GM12878 (cell line): Measurements from ENCODE around the gene IL1RAPL1. TPM values are rescaled to one million over a fixed set of nuclear protein-coding genes. Genes with fewer than 3 reads are reported as not detected.

ENCODE experiments used
- ATAC-seq: fragments of 200-7000 bp; cut with Tn5 transposase; 3 replicates; pipeline ENCODE4 v1.9.1; 2020; ENCODE audit warnings: mild to moderate bottlenecking, moderate library complexity
- BruUV-seq: library from RNA; stranded (reverse); fragments of 400-500 nt; replicated peaks from 2 replicates; lab custom pipeline; 2021; lab: Mats Ljungman, UMichigan
- CTCF ChIA-PET: fragments of 300-600 bp; sonication (Branson Sonifier 250); formaldehyde crosslinking; extraction: SDS; loops from one replicate; lab custom pipeline; 2021; ENCODE audit warnings: inconsistent platforms; lab: Yijun Ruan, JAX
- POLR2A ChIA-PET: fragments of 350-600 bp; formaldehyde crosslinking; extraction: SDS; loops from one replicate; lab custom pipeline; 2021; ENCODE audit warnings: inconsistent platforms; lab: Charles Lee
- RAD21 ChIA-PET: fragments of 300-600 bp; sonication (Branson Sonifier 250); formaldehyde crosslinking; loops from one replicate; lab custom pipeline; 2023; ENCODE audit warnings: antibody characterized with exemption; ENCODE audit not compliant: unreplicated experiment; lab: Charles Lee
- SMC1A ChIA-PET: fragments of 300-600 bp; sonication (Branson Sonifier 250); formaldehyde crosslinking; loops from one replicate; lab custom pipeline; 2023; ENCODE audit not compliant: unreplicated experiment, uncharacterized antibody; lab: Charles Lee
- DNase-seq: peaks from one replicate; pipeline ENCODE4 v3.0.0-alpha.2; 2011; ENCODE audit warnings: low read depth, low spot score
- FAIRE-seq: peaks from 3 replicates; lab custom pipeline; 2011; peaks lifted over from hg19 to GRCh38; lab: Jason Lieb, UNC
- H2AFZ ChIP-seq: 2 replicates; pipeline ENCODE4 v1.6.0; 2011; ENCODE audit warnings: low read depth, low read length, control low read depth; ENCODE audit not compliant: control insufficient read depth
- H3K27ac ChIP-seq: 2 replicates; pipeline ENCODE4 v1.5.1; 2011; ENCODE audit warnings: control low read depth; ENCODE audit not compliant: control insufficient read depth, insufficient read depth
- H3K27me3 ChIP-seq, 2 experiments: replicated peaks in 1 of 2; 2 replicates each; pipeline versions ENCODE4 v1.6.0 to v1.6.1; 2011; ENCODE audit warnings: low read length in 1 of 2; ENCODE audit not compliant: control insufficient read depth in 2 of 2, insufficient read depth in 2 of 2
- H3K36me3 ChIP-seq, 2 experiments: 2 replicates each; pipeline ENCODE4 v1.5.1; 2011; ENCODE audit warnings: low read length in 1 of 2; ENCODE audit not compliant: control insufficient read depth in 2 of 2, insufficient read depth in 2 of 2
- H3K4me1 ChIP-seq: 2 replicates; pipeline ENCODE4 v1.6.1; 2011; ENCODE audit warnings: mild to moderate bottlenecking, low read length, moderate library complexity, mixed read lengths; ENCODE audit not compliant: control insufficient read depth, insufficient read depth
- H3K4me2 ChIP-seq: 2 replicates; pipeline ENCODE4 v1.6.0; 2011; ENCODE audit warnings: control low read depth; ENCODE audit not compliant: control insufficient read depth, insufficient read depth
- H3K4me3 ChIP-seq: fragments of 200-600 bp; sonication (generic); 2 replicates; pipeline ENCODE4 v1.5.1; 2016
- H3K79me2 ChIP-seq: 2 replicates; pipeline ENCODE4 v1.6.0; 2011; ENCODE audit warnings: low read length; ENCODE audit not compliant: control insufficient read depth, insufficient read depth
- H3K9ac ChIP-seq: 2 replicates; pipeline ENCODE4 v1.8.0; 2011; ENCODE audit warnings: low read length, control low read depth, mixed read lengths; ENCODE audit not compliant: control insufficient read depth, insufficient read depth
- H3K9me3 ChIP-seq: replicated peaks from 3 replicates; pipeline ENCODE4 v1.5.1; 2011; ENCODE audit warnings: mild to moderate bottlenecking, low read length; ENCODE audit not compliant: control insufficient read depth, insufficient read depth
- H4K20me1 ChIP-seq: 2 replicates; pipeline ENCODE4 v1.6.0; 2011; ENCODE audit not compliant: control insufficient read depth, insufficient read depth
- BCL11A ChIP-seq: IDR thresholded peaks from 2 replicates; pipeline ENCODE4 v1.6.1; 2011; ENCODE audit warnings: low read depth, low read length
- BCLAF1 ChIP-seq: fragments of 450-650 bp; IDR thresholded peaks from 2 replicates; pipeline ENCODE4 v1.6.1; 2017; ENCODE audit warnings: antibody characterized with exemption, mild to moderate bottlenecking, moderate library complexity
- NFXL1 ChIP-seq: fragments of 450-650 bp; IDR thresholded peaks from 2 replicates; pipeline ENCODE4 v1.6.1; 2017; ENCODE audit warnings: antibody characterized with exemption, mild to moderate bottlenecking, borderline replicate concordance
- RELA ChIP-seq: fragments of 450-650 bp; IDR thresholded peaks from 2 replicates; pipeline ENCODE4 v1.8.0; 2014; ENCODE audit warnings: borderline replicate concordance; ENCODE audit not compliant: partially characterized antibody
- SREBF2 ChIP-seq: IDR thresholded peaks from 2 replicates; pipeline ENCODE4 v1.6.1; 2012; ENCODE audit warnings: mild to moderate bottlenecking, low read length
- ZNF207 ChIP-seq: fragments of 450-650 bp; IDR thresholded peaks from 2 replicates; pipeline ENCODE4 v1.6.1; 2014; ENCODE audit warnings: antibody characterized with exemption, mild to moderate bottlenecking, borderline replicate concordance
- in situ Hi-C: fragments of 300-500 bp; cut with MboI; formaldehyde crosslinking; loops from 9 replicates; pipeline ENCODE4 v1.14.3; 2018; ENCODE audit warnings: mixed read lengths
- intact Hi-C: fragments of 100-400 bp; cut with micrococcal nuclease; formaldehyde crosslinking; loops from one replicate; pipeline ENCODE4 v1.14.2; 2022; ENCODE audit not compliant: unreplicated experiment
- polyA plus RNA-seq, 11 experiments: library from polyadenylated mRNA; depleted of rRNA in 4 of 11; unstranded in 6 of 11; stranded (reverse) in 5 of 11; fragments of >200 nt; fragmentation: Nextera tagmentation in 4 of 11; fragmentation: Illumina TruSeq in 1 of 11; extraction: Ambion mirVana in 4 of 11; extraction: Trizol in 1 of 11; gene quantifications; 1 replicate in 1 of 11; 2 replicates in 10 of 11; pipeline versions ENCODE4 v1.2.1 to v1.2.3, GENCODE V29; 2011 to 2016; ENCODE audit warnings: inconsistent platforms in 2 of 11, missing spikeins in 2 of 11, low read depth in 1 of 11
- total RNA-seq, 4 experiments: library from RNA; depleted of rRNA in 3 of 4; stranded (reverse); fragments of >200 nt in 3 of 4; fragmentation: Illumina TruSeq in 1 of 4; extraction: Trizol in 1 of 4; gene quantifications; 2 replicates each; pipeline versions ENCODE4 v1.2.1 to v1.2.3, GENCODE V29; 2013 to 2021

The IL1RAPL1 gene
- total and polyA plus RNA-seq, 10 of the 15 experiments (the other 5 are each of a cell fraction or from before 2014, with no cell fraction given): not detected

- DNase-seq: no peak
- no peaks in the 10 kb centered on the region for H3K36me3 ChIP-seq
- H3K9me3 ChIP-seq: no peaks in the 10 kb centered on the region
- H3K4me2 ChIP-seq: no peak overlapping the region
- ChIA-PET SMC1A (no interaction called here), CTCF (no interaction called here), RAD21 (no interaction called here), POLR2A (no interaction called here)
- intact Hi-C loops (no loop called here), in situ Hi-C loops (no loop called here)
- H2AFZ ChIP-seq: peak overlapping the region; percentile 35
- no peak for ATAC-seq
- no TSS peak for BruUV-seq
- H3K4me3 ChIP-seq: no peak overlapping the region
- no peak overlapping the region for H3K27ac ChIP-seq
- H3K27me3 ChIP-seq: no peaks in the 10 kb centered on the region
- H3K4me1 ChIP-seq: no peaks in the 10 kb centered on the region
- no peaks in the 10 kb centered on the region for H4K20me1 ChIP-seq
- no peak for FAIRE-seq
- TF ChIP-seq SREBF2 (no peak), BCLAF1 (no peak), RELA (no peak), ZNF207 (no peak), NFXL1 (no peak), BCL11A (no peak)
- H3K9ac ChIP-seq: no peak overlapping the region
- no peaks in the 10 kb centered on the region for H3K79me2 ChIP-seq
These were observed 884.6 kb downstream of the IL1RAPL1 start for GRCh38 chrX:29471829-29472228.
